GM19099 (cell line): ENCODE measurements around the gene TMEM106B.

ENCODE experiments used
- POLR2A ChIP-seq: IDR thresholded peaks from 3 replicates; pipeline ENCODE4 v1.6.1; 2011; ENCODE audit warnings: low read depth; ENCODE audit not compliant: insufficient read length; ENCODE audit errors: extremely low read depth

Gene TMEM106B

GRCh38 chr7:12221414-12221813 is 10.3 kb downstream of the TMEM106B start:
- no peak for TF ChIP-seq POLR2A

GRCh38 chr7:12222889-12223579 is 11.9 kb downstream of the TMEM106B start:
- no peak for TF ChIP-seq POLR2A

- no peak for TF ChIP-seq POLR2A
Observed at GRCh38 chr7:12226756-12227155, 15.7 kb downstream of the TMEM106B start.

- TF ChIP-seq POLR2A = no peak
Observed at GRCh38 chr7:12228024-12228423, 16.9 kb downstream of the TMEM106B start.

GRCh38 chr7:12229046-12229445 is 18.0 kb downstream of the TMEM106B start:
- TF ChIP-seq POLR2A = no peak

- no peak for TF ChIP-seq POLR2A
Observed at GRCh38 chr7:12231097-12231496, 20.0 kb downstream of the TMEM106B start.

GRCh38 chr7:12233175-12233574 is 22.1 kb downstream of the TMEM106B start:
- no peak for TF ChIP-seq POLR2A

- no peak for TF ChIP-seq POLR2A
Observed at GRCh38 chr7:12234334-12234865, 23.3 kb downstream of the TMEM106B start.

GRCh38 chr7:12235970-12236369 is 24.9 kb downstream of the TMEM106B start:
- TF ChIP-seq POLR2A = no peak

- no peak for TF ChIP-seq POLR2A
Observed at GRCh38 chr7:12237007-12237406, 25.9 kb downstream of the TMEM106B start.

GRCh38 chr7:12239806-12240205 is 28.7 kb downstream of the TMEM106B start:
- no peak for TF ChIP-seq POLR2A

GRCh38 chr7:12244129-12244528 is 33.0 kb downstream of the TMEM106B start:
- no peak for TF ChIP-seq POLR2A

GRCh38 chr7:12244694-12245093 is 33.6 kb downstream of the TMEM106B start:
- no peak for TF ChIP-seq POLR2A

- TF ChIP-seq POLR2A = no peak
Observed at GRCh38 chr7:12249706-12250105, 38.6 kb downstream of the TMEM106B start.

GRCh38 chr7:12250232-12250631 is 39.1 kb downstream of the TMEM106B start:
- no peak for TF ChIP-seq POLR2A

GRCh38 chr7:12256090-12256489 is 45.0 kb downstream of the TMEM106B start:
- TF ChIP-seq POLR2A = no peak

- no peak for TF ChIP-seq POLR2A
Observed at GRCh38 chr7:12257582-12257981, 46.5 kb downstream of the TMEM106B start.
